Measurements from ENCODE around the gene LIMK1. TPM values are rescaled to one million over a fixed set of nuclear protein-coding genes. Genes with fewer than 3 reads are reported as not detected.

The LIMK1 gene
- total and polyA plus RNA-seq, 2 of the 4 experiments (the other 2 are of a cell fraction), result 25.8 to 48.0 TPM

DNA sequence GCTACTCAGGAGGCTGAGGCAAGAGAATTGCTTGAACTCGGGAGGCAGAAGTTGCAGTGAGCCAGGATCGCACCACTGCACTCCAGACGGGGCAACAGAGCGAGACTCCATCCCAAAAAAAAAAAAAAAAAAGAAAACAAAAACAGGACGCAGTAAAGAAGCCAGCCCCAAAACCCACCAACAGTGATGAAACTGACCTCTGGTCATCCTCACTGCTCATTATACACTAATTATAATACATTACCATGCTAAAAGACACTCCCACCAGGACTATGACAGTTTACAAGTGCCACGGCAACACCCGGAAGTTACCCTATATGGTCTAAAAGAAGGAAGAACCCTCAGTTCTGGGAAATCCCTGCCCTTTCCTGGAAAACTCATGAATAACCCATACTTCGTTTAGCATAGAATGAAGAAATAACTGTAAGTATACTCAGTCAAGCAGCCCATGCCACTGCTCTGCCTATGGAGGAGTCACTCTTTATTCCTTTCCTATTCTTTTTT lies 50.6 kb downstream of the LIMK1 start:
- 94% methylated on average over 4 of the region's 8 CpGs; no CpG with 5 or more reads in 1 of the 2 experiments for WGBS, 2 experiments (ENCODE audit: extremely low coverage in 2 of 2, insufficient read length in 1 of 2)
- intact Hi-C loops (cut with micrococcal nuclease) (no loop called here), dilution Hi-C loops (cut with HindIII; ENCODE audit: low sequenced_read_pairs, unreplicated experiment) (no loop called here), in situ Hi-C loops (cut with MboI; ENCODE audit: low sequenced_read_pairs) (no loop called here)
- Histone ChIP-seq H3K9me3 (ENCODE audit: control insufficient read depth, insufficient read depth, low read length) (no peaks in the 10 kb centered on the region), H2AK5ac (ENCODE audit: low read depth, low read length) (no peak overlapping the region), H3K9ac (ENCODE audit: low read depth, low read length) (no peak overlapping the region), H3K14ac (replicated peaks; ENCODE audit: low read depth, low read length) (no peak overlapping the region), H3K4me2 (ENCODE audit: low read depth, low read length) (no peak overlapping the region), H2AK9ac (replicated peaks; ENCODE audit: low read depth, low read length, poor library complexity) (no peak overlapping the region), H3K9me1 (ENCODE audit: insufficient read depth, low read length) (no peaks in the 10 kb centered on the region), H2BK20ac (ENCODE audit: low read depth, low read length) (no peak overlapping the region), H3K27ac (ENCODE audit: insufficient read depth, low read length) (no peak overlapping the region), H3K18ac (ENCODE audit: low read depth, low read length) (no peak overlapping the region), H3K4ac (ENCODE audit: low read depth, low read length) (no peak overlapping the region), H3K23ac (ENCODE audit: low read depth, low read length) (no peak overlapping the region), H3K36me3 (ENCODE audit: control insufficient read depth, insufficient read depth, low read length) (no peaks in the 10 kb centered on the region), H4K5ac (ENCODE audit: low read depth, low read length) (no peak overlapping the region), H3K27me3 (ENCODE audit: control insufficient read depth, insufficient read depth, low read length) (no peaks in the 10 kb centered on the region), H2BK5ac (ENCODE audit: low read depth, low read length, poor library complexity, severe bottlenecking) (no peak overlapping the region), H4K91ac (ENCODE audit: insufficient read depth, low read depth, low read length) (no peak overlapping the region), H4K8ac (ENCODE audit: low read depth in 2 of 2, low read length in 2 of 2) (no peak overlapping the region), H3K79me1 (ENCODE audit: low read depth in 1 of 2, low read length in 2 of 2) (no peaks in the 10 kb centered on the region), H4K20me1 (ENCODE audit: insufficient read depth, low read length) (no peaks in the 10 kb centered on the region), H3K56ac (ENCODE audit: extremely low read depth, insufficient read depth, low read length) (no peak overlapping the region), H2AFZ (replicated peaks; ENCODE audit: low read length, poor library complexity) (no peak overlapping the region), H2BK120ac (ENCODE audit: low read depth, low read length) (no peak overlapping the region), H3K4me3 (ENCODE audit: insufficient read depth, low read depth, low read length) (no peak overlapping the region), H2BK15ac (ENCODE audit: low read depth, low read length) (no peak overlapping the region), H3K4me1 (ENCODE audit: control insufficient read depth, insufficient read depth, low read length) (no peaks in the 10 kb centered on the region)
- CTCF ChIA-PET, result no interaction called here
- DNase-seq, result no peak
- POLR2A ChIA-PET (ENCODE audit: unreplicated experiment), result no interaction called here
- no TSS peak for BruUV-seq (replicated peaks)
- no peak for ATAC-seq (ENCODE audit: low read depth)
- TF ChIP-seq FOS (IDR thresholded peaks at IDR 0.05; ENCODE audit: low read depth, low read length) (no peak), SMC3 (IDR thresholded peaks at IDR 0.05; ENCODE audit: low read depth, low read length) (no peak), NFE2L2 (IDR thresholded peaks at IDR 0.05; ENCODE audit: low read depth, low read length) (no peak), CEBPB (IDR thresholded peaks at IDR 0.05; ENCODE audit: low read depth, low read length) (no peak), RFX5 (IDR thresholded peaks at IDR 0.05; ENCODE audit: low read depth, low read length) (no peak), MXI1 (IDR thresholded peaks at IDR 0.05; ENCODE audit: borderline replicate concordance, low read depth, low read length) (no peak), MAZ (IDR thresholded peaks at IDR 0.05; ENCODE audit: borderline replicate concordance, low read depth, low read length) (no peak), POLR2A (IDR thresholded peaks at IDR 0.05; ENCODE audit: low read depth, low read length) (no peak), CHD1 (IDR thresholded peaks at IDR 0.05; ENCODE audit: low read depth, low read length) (no peak), BHLHE40 (IDR thresholded peaks at IDR 0.05; ENCODE audit: low read depth, low read length) (no peak), MAFK (IDR thresholded peaks at IDR 0.05; ENCODE audit: low read depth, low read length) (no peak), RCOR1 (IDR thresholded peaks at IDR 0.05; ENCODE audit: insufficient replicate concordance, low read length) (no peak)
- TF ChIP-seq, protein P1, sequence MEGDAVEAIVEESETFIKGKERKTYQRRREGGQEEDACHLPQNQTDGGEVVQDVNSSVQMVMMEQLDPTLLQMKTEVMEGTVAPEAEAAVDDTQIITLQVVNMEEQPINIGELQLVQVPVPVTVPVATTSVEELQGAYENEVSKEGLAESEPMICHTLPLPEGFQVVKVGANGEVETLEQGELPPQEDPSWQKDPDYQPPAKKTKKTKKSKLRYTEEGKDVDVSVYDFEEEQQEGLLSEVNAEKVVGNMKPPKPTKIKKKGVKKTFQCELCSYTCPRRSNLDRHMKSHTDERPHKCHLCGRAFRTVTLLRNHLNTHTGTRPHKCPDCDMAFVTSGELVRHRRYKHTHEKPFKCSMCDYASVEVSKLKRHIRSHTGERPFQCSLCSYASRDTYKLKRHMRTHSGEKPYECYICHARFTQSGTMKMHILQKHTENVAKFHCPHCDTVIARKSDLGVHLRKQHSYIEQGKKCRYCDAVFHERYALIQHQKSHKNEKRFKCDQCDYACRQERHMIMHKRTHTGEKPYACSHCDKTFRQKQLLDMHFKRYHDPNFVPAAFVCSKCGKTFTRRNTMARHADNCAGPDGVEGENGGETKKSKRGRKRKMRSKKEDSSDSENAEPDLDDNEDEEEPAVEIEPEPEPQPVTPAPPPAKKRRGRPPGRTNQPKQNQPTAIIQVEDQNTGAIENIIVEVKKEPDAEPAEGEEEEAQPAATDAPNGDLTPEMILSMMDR (conservative IDR thresholded peaks at IDR 0.05; ENCODE audit: low read depth, low read length), result no peak
- TF ChIP-seq, protein P2, sequence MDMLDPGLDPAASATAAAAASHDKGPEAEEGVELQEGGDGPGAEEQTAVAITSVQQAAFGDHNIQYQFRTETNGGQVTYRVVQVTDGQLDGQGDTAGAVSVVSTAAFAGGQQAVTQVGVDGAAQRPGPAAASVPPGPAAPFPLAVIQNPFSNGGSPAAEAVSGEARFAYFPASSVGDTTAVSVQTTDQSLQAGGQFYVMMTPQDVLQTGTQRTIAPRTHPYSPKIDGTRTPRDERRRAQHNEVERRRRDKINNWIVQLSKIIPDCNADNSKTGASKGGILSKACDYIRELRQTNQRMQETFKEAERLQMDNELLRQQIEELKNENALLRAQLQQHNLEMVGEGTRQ (IDR thresholded peaks at IDR 0.05; ENCODE audit: low read depth, low read length), result no peak
- TF ChIP-seq, protein P3, sequence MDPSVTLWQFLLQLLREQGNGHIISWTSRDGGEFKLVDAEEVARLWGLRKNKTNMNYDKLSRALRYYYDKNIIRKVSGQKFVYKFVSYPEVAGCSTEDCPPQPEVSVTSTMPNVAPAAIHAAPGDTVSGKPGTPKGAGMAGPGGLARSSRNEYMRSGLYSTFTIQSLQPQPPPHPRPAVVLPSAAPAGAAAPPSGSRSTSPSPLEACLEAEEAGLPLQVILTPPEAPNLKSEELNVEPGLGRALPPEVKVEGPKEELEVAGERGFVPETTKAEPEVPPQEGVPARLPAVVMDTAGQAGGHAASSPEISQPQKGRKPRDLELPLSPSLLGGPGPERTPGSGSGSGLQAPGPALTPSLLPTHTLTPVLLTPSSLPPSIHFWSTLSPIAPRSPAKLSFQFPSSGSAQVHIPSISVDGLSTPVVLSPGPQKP (IDR thresholded peaks at IDR 0.05; ENCODE audit: borderline replicate concordance, low read depth, low read length), result no peak

Measured in IMR-90 (cell line).